ENCODE results near the gene NID1.

DNA sequence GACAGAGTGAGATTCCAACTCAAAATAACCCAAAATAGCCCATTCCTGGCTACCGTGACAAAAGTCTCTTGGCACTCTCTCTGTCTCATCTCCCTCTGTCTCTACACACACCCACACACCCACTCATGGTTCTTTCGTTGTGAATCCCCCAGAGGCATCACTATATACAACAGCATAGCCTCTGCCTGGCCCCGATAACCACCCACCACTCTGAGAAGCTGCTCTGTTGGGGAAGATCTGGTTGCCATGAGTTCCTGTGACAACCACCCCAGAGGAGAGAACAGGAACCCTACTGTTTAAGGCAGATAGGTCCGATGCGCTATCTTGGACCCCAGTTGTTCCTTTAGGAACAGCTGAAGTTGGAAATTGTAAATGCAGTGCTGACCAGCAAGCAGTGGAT, 127.8 kb downstream of the NID1 start:
- TF ChIP-seq, protein P1, sequence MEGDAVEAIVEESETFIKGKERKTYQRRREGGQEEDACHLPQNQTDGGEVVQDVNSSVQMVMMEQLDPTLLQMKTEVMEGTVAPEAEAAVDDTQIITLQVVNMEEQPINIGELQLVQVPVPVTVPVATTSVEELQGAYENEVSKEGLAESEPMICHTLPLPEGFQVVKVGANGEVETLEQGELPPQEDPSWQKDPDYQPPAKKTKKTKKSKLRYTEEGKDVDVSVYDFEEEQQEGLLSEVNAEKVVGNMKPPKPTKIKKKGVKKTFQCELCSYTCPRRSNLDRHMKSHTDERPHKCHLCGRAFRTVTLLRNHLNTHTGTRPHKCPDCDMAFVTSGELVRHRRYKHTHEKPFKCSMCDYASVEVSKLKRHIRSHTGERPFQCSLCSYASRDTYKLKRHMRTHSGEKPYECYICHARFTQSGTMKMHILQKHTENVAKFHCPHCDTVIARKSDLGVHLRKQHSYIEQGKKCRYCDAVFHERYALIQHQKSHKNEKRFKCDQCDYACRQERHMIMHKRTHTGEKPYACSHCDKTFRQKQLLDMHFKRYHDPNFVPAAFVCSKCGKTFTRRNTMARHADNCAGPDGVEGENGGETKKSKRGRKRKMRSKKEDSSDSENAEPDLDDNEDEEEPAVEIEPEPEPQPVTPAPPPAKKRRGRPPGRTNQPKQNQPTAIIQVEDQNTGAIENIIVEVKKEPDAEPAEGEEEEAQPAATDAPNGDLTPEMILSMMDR (IDR thresholded peaks at IDR 0.05; ENCODE audit: extremely low read depth in 1 of 2, insufficient read depth in 1 of 2, low read depth in 1 of 2, low read length in 2 of 2): no peak
- no peak for TF ChIP-seq POLR2AphosphoS5 (IDR thresholded peaks at IDR 0.05; ENCODE audit: insufficient read depth, low read depth, low read length)
- no peak for TF ChIP-seq MAX (IDR thresholded peaks at IDR 0.05; ENCODE audit: insufficient read depth, insufficient read length)
- no peak for TF ChIP-seq POLR2A (IDR thresholded peaks at IDR 0.05; ENCODE audit: low read depth, low read length)
- TF ChIP-seq JUN (IDR thresholded peaks at IDR 0.05; ENCODE audit: borderline replicate concordance, insufficient read depth, insufficient read length, low read depth): no peak
- no peak for TF ChIP-seq EZH2 (IDR thresholded peaks at IDR 0.05; ENCODE audit: borderline replicate concordance, low read depth, low read length, severe bottlenecking)
- no peak for TF ChIP-seq GATA2 (IDR thresholded peaks at IDR 0.05; ENCODE audit: insufficient read depth, insufficient read length, low read depth, low read length)
- no peak for TF ChIP-seq FOS (IDR thresholded peaks at IDR 0.05; ENCODE audit: borderline replicate concordance, insufficient read depth, low read length)

Measured in endothelial cell of umbilical vein (primary cell).